VCaP (cell line): ENCODE measurements around the gene N4BP2.
A peak's percentile ranks its signal among the peaks of the same experiment; 100 is the strongest.

Experiments used
- H3K27ac ChIP-seq: fragments of 450-650 bp; 2 replicates; pipeline ENCODE4 v1.5.1; 2017
- CTCF ChIP-seq: fragments of 450-650 bp; conservative IDR thresholded peaks from 2 replicates; pipeline ENCODE4 v1.5.1; 2017; ENCODE audit warnings: mild to moderate bottlenecking, moderate library complexity

Gene N4BP2

DNA sequence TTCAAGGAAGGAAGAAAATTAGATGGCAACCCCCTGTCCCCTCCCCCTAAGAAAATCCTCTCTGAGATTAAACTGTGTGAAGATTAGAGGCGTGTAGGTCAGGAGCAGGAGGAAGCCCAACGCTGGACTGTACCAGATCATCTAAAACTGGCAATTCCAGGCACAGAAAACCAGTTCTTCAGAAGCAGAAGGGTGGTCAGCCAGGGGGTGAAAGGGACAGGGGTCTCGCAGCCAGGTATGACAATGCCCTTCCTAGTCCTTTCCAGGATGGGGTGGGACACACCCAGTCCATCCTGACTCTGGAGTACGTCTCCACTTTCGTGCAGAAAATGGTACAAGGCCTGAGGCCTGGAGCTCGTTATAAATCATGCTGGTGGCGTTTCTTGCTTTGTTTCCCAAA lies 136.9 kb downstream of the N4BP2 start:
- no peak for TF ChIP-seq CTCF
- H3K27ac ChIP-seq = peak overlapping the region; percentile 98

- TF ChIP-seq CTCF = no peak
- H3K27ac ChIP-seq = peak overlapping the region; percentile 98
Measured at GRCh38 chr4:40194602-40195161, 138.0 kb downstream of the N4BP2 start.

DNA sequence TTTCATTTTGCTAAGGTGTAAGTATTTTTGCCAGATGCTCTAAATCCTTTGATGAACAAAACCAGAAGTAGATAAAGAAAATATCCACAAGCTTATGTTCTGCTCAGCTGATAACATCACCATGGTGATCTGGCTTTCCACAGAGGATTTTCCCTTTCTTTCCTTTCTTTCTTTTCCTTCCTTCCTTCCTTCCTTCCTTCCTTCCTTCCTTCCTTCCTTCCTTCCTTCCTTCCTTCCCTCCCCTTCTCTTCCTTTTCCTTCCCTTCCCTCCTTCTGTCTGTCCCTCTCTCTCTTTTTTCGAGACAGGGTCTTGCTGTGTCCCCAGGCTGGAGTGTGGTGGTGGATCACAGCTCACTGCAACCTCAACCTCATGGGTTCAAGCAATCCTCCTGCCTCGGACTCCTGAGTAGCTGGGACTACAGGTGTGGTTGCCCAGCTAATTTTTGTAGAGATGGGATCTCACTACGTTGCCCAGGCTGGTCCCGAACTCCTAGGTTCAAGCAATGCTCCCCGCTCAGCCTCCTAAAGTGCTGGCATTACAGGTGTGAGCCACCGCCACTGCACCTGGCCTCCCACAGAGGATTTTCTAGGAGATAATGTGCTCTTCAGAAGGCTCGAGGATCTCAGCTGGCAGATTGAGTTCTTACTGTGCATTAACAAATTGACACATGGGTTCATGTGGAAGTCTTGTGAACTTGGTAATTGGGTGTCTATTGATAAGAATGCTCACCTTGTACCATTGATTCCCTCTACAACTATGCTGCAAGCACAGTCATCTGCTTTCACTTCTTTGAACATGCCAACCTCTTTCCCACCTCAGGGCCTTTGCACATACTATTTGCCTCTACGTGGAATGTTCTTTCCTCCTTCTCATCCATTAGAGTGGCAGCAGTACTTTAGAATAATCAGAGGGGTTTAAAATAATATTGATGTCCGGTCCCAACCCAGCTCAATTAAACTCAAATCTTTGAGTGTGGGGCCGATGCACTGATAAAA lies 138.8 kb downstream of the N4BP2 start:
- no peak for TF ChIP-seq CTCF
- H3K27ac ChIP-seq = peak overlapping the region; percentile 98; the same call in 1 of the 2 replicates

DNA sequence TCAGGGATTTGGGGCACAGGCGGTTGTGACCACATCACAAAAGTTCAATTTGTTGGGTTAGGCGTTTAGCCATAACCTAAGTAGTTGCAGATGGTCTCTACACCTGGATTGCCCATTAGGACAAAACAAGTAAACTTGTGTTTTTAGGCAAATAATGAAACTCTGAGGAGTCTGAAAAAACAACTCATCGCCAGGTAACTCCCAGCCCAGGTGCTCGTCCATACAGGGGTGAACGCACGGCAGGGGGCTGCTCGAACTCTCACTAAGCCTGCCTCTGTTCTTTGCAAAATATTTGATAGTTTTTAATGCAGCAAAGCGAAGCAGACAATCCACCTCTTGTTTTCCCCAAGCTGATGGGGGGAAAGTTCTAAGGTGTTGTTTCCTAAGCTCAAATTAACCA lies 139.6 kb downstream of the N4BP2 start:
- TF ChIP-seq CTCF = no peak
- H3K27ac ChIP-seq = no peak overlapping the region

DNA sequence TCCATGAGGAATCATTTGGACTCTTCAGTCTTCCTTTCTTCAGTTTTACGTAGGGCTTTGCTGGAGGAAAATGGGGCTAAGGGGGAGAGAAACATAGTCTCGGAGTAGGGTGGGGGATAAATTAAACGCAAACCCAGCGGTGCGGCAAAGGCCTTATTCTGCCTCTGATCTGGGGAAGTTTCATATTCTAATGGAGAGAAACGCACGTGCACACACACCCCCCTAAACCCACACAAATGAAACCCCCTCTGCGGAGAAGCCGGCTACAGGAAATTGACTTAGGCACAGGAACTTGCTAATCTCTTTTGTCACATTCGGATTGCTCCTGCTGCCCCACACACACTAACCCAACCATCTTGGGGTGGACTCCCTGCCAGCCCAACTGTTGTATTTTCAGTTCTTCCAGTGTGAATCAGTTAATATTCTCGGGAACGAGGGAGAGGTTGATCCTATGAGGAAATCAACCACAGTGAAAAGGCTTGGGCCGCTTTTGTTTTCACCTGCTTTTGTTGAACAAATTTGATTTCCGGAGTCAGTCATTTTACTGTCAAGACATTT lies 140.2 kb downstream of the N4BP2 start, which contains the start of gene RHOH:
Gene RHOH (plus strand): TSS at position 308 of the 558 bp plus-strand sequence. CDS start 46,356 bp downstream, outside the sequence.
- H3K27ac ChIP-seq = no peak within 1 kb of the TSS
- TF ChIP-seq CTCF = no peak

DNA sequence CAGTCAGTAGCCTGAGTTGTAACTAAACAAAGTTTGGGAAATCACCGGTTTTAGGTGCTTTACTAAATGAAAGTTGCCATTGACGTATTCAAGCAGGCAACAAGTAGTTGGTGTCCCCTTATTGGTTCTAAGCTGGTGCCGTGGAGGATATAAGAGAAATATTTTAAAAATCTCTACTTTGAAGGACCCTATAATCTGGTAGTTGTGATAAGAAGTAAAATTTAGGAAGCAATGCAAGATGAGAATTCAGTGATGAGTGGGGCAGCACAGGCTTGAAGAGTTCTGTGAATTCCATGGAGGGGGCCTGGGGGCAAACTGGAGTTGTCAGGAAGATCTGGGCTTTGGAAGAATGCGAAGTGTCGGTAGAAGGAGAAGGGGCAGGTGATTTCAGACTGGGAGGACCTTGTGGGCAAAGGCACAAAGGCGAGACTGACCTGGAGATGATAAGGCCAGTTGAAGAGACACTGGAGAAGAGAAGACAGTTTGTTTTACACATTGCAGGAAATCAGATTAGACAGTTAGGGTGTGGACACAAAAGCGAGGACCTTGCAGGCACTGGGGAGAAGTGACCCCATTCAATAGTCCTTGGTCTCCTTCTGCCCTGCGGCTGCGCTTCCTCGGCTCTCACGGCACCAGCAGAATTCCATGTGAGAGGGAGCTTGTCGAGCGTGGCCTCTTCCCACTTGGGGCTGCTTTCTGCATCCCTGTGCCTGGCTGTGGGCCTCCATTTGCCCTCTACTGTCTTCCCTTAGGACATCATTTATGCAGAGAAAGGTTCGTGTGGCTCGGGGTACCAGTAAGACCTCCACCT lies 141.4 kb downstream of the N4BP2 start:
- no peak overlapping the region for H3K27ac ChIP-seq
- TF ChIP-seq CTCF = no peak
